ENCODE results near the gene UGT3A2.

DNA sequence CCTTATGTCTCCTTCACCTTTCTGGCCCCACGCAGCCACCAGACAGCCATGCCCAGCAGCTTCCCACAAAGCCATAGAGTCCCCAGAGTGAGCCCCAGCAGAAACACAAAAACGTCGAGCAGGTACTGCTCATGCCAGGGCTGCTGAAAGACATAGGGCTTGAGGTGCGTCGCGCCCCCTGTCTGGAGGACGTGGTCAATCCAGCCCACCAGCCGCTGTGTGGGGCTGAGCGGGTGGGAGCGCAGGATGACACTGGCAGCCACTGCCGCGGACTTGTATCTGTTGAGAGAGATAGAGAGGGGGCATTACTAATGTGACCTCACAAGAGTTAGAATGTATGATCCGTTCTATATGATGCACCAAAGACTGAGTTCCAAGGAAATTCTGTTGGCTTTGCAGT is 31.0 kb downstream of the UGT3A2 start:
- TF ChIP-seq, protein P1, sequence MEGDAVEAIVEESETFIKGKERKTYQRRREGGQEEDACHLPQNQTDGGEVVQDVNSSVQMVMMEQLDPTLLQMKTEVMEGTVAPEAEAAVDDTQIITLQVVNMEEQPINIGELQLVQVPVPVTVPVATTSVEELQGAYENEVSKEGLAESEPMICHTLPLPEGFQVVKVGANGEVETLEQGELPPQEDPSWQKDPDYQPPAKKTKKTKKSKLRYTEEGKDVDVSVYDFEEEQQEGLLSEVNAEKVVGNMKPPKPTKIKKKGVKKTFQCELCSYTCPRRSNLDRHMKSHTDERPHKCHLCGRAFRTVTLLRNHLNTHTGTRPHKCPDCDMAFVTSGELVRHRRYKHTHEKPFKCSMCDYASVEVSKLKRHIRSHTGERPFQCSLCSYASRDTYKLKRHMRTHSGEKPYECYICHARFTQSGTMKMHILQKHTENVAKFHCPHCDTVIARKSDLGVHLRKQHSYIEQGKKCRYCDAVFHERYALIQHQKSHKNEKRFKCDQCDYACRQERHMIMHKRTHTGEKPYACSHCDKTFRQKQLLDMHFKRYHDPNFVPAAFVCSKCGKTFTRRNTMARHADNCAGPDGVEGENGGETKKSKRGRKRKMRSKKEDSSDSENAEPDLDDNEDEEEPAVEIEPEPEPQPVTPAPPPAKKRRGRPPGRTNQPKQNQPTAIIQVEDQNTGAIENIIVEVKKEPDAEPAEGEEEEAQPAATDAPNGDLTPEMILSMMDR (IDR thresholded peaks at IDR 0.05; ENCODE audit: low read depth, low read length, missing input control), result no peak
- TF ChIP-seq GABPA (IDR thresholded peaks at IDR 0.05 in 1 of 2, conservative IDR thresholded peaks at IDR 0.05 in 1 of 2) (no peak), EGR1 (IDR thresholded peaks at IDR 0.05; ENCODE audit: low read depth in 2 of 2) (no peak), JUND (IDR thresholded peaks at IDR 0.05) (no peak), TAF1 (conservative IDR thresholded peaks at IDR 0.05) (no peak), RAD21 (IDR thresholded peaks at IDR 0.05) (no peak), FOXA2 (IDR thresholded peaks at IDR 0.05) (no peak), RXRA (IDR thresholded peaks at IDR 0.05) (no peak), SP1 (IDR thresholded peaks at IDR 0.05) (no peak), NR2F2 (IDR thresholded peaks at IDR 0.05) (no peak), YY1 (IDR thresholded peaks at IDR 0.05) (no peak)
- TF ChIP-seq, protein P2, sequence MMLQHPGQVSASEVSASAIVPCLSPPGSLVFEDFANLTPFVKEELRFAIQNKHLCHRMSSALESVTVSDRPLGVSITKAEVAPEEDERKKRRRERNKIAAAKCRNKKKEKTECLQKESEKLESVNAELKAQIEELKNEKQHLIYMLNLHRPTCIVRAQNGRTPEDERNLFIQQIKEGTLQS (IDR thresholded peaks at IDR 0.05), result no peak
- TF ChIP-seq, protein P3, sequence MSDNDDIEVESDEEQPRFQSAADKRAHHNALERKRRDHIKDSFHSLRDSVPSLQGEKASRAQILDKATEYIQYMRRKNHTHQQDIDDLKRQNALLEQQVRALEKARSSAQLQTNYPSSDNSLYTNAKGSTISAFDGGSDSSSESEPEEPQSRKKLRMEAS (IDR thresholded peaks at IDR 0.05), result no peak
- TF ChIP-seq, protein P4, sequence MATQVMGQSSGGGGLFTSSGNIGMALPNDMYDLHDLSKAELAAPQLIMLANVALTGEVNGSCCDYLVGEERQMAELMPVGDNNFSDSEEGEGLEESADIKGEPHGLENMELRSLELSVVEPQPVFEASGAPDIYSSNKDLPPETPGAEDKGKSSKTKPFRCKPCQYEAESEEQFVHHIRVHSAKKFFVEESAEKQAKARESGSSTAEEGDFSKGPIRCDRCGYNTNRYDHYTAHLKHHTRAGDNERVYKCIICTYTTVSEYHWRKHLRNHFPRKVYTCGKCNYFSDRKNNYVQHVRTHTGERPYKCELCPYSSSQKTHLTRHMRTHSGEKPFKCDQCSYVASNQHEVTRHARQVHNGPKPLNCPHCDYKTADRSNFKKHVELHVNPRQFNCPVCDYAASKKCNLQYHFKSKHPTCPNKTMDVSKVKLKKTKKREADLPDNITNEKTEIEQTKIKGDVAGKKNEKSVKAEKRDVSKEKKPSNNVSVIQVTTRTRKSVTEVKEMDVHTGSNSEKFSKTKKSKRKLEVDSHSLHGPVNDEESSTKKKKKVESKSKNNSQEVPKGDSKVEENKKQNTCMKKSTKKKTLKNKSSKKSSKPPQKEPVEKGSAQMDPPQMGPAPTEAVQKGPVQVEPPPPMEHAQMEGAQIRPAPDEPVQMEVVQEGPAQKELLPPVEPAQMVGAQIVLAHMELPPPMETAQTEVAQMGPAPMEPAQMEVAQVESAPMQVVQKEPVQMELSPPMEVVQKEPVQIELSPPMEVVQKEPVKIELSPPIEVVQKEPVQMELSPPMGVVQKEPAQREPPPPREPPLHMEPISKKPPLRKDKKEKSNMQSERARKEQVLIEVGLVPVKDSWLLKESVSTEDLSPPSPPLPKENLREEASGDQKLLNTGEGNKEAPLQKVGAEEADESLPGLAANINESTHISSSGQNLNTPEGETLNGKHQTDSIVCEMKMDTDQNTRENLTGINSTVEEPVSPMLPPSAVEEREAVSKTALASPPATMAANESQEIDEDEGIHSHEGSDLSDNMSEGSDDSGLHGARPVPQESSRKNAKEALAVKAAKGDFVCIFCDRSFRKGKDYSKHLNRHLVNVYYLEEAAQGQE (IDR thresholded peaks at IDR 0.05), result no peak
